NCI-H526 (cell line): ENCODE data around the gene WDR45.
A peak's percentile ranks its signal among the peaks of the same experiment; 100 is the strongest.
"Not testable (repeated sequence)": the region's sequence is repeated elsewhere in the genome, so short reads cannot be mapped to it uniquely, and the experiment has no call there.

ENCODE experiments used
- DNase-seq, 2 experiments: peaks; one replicate each; lab custom pipeline; 2025; lab: John Stamatoyannopoulos, UW

The WDR45 gene

GRCh38 chrX:49079489-49080428 lies at the start of gene WDR45:
Gene WDR45, minus strand, starts transcription at chrX:49079887. Its CDS starts 1,792 bp downstream, at chrX:49078095.
- peak in 1 of 2 experiments; percentile 50 for DNase-seq

GRCh38 chrX:49129427-49129826 lies 49.7 kb upstream of the WDR45 start:
- DNase-seq = no peak

GRCh38 chrX:49127742-49128258 lies 48.1 kb upstream of the WDR45 start:
- not testable (repeated sequence) for DNase-seq

- DNase-seq = no peak
These were observed 42.8 kb upstream of the WDR45 start for GRCh38 chrX:49122499-49122898.

- DNase-seq = peak in 1 of 2 experiments; percentile 18
These were observed 40.4 kb upstream of the WDR45 start for GRCh38 chrX:49120091-49120490.

GRCh38 chrX:49117581-49117980 lies 37.9 kb upstream of the WDR45 start:
- no peak for DNase-seq

- DNase-seq = no peak
These were observed 37.0 kb upstream of the WDR45 start for GRCh38 chrX:49116716-49117115.

GRCh38 chrX:49116076-49116475 lies 36.4 kb upstream of the WDR45 start:
- DNase-seq = no peak

GRCh38 chrX:49111791-49112190 lies 32.1 kb upstream of the WDR45 start:
- DNase-seq = no peak

GRCh38 chrX:49110417-49110816 lies 30.7 kb upstream of the WDR45 start:
- DNase-seq = no peak

GRCh38 chrX:49108641-49109040 lies 29.0 kb upstream of the WDR45 start:
- DNase-seq = no peak

- DNase-seq = peak in 1 of 2 experiments; percentile 57
These were observed 27.2 kb upstream of the WDR45 start for GRCh38 chrX:49106930-49107329.

- DNase-seq = no peak
These were observed 26.6 kb upstream of the WDR45 start for GRCh38 chrX:49106296-49106695.

- no peak for DNase-seq
These were observed 23.9 kb upstream of the WDR45 start for GRCh38 chrX:49103637-49104036.

- DNase-seq = no peak
These were observed 22.5 kb upstream of the WDR45 start for GRCh38 chrX:49102190-49102589.

GRCh38 chrX:49101629-49101984 lies 21.9 kb upstream of the WDR45 start:
- DNase-seq = no peak

GRCh38 chrX:49100704-49101628 lies 21.3 kb upstream of the WDR45 start:
- peak; percentile 90 to 96 for DNase-seq

- no peak for DNase-seq
These were observed 16.7 kb upstream of the WDR45 start for GRCh38 chrX:49096419-49096818.

- DNase-seq = no peak
These were observed 9.9 kb upstream of the WDR45 start for GRCh38 chrX:49089553-49089952.

GRCh38 chrX:49082271-49082871 lies 2.7 kb upstream of the WDR45 start:
- DNase-seq = no peak

- no peak for DNase-seq
These were observed 1.7 kb downstream of the WDR45 start for GRCh38 chrX:49077941-49078340.

GRCh38 chrX:49075347-49075746 lies 4.3 kb downstream of the WDR45 start:
- no peak for DNase-seq
